ENCODE data around the gene CREB3L2.

Gene CREB3L2

DNA sequence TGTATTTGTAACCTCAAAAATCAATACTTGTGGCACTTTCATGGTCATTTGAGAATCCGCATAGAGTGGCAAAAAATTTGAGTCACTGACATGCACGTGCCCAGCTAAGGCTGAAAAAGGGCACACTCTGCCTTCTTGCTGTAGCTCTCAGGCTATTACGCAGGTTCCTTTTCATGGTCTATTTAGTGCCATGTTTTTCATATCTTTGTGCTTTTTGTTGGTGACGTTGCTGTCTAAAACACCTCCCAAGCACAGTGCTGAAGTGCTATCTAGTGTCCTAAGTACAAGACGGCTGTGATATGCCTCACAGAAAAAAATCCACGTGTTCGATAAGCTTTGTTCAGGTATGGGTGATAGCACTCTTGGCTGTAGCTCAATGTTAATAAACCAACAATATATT is 50.9 kb downstream of the CREB3L2 start:
- no peak overlapping the region for H3K27ac ChIP-seq (ENCODE audit: low read depth, low read length)
- H3K4me1 ChIP-seq (ENCODE audit: control insufficient read depth in 5 of 5, insufficient read depth in 5 of 5, low read length in 5 of 5): peaks cover 0 to 15% (median 10%) of the 10 kb centered on the region in 5 donors
- H3K9ac ChIP-seq (ENCODE audit: low read length in 5 of 5): no peak overlapping the region

DNA sequence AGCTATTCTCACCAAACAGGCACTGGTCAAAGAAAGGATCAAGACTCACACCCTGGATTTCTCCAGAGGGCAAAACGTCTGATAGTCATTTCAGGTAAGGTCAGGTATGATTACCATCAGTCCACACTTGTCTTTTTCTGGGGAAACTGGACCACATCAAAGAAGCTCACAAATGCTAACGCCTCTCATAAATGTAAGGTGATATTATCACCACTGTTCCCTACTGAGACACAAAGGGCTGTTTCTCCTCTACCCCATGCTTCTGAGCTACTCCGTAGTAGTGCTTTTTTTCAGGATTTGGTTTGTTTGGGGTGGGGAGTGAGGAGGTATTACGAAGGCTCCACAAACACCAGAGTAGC is 51.6 kb downstream of the CREB3L2 start:
- Histone ChIP-seq H3K27me3 (ENCODE audit: control insufficient read depth in 5 of 5, insufficient read depth in 4 of 5, low read length in 5 of 5) (no peaks in the 10 kb centered on the region), H3K4me3 (ENCODE audit: low read depth in 1 of 5, low read length in 5 of 5) (no peak overlapping the region), H3K27ac (ENCODE audit: low read depth, low read length) (no peak overlapping the region), H3K36me3 (ENCODE audit: control insufficient read depth in 5 of 5, insufficient read depth in 5 of 5, low read length in 5 of 5) (no peaks in the 10 kb centered on the region), H3K9ac (ENCODE audit: low read length in 5 of 5) (no peak overlapping the region), H3K4me1 (ENCODE audit: control insufficient read depth in 5 of 5, insufficient read depth in 5 of 5, low read length in 5 of 5) (peaks cover 0 to 15% (median 10%) of the 10 kb centered on the region in 5 donors), H3K9me3 (ENCODE audit: control insufficient read depth in 5 of 5, low read length in 5 of 5) (no peaks in the 10 kb centered on the region)

More for the DNA sequence above, 50.9 kb downstream of the CREB3L2 start:
- H3K9me3 ChIP-seq (ENCODE audit: control insufficient read depth in 5 of 5, low read length in 5 of 5): no peaks in the 10 kb centered on the region
- no peaks in the 10 kb centered on the region for H3K27me3 ChIP-seq (ENCODE audit: control insufficient read depth in 5 of 5, insufficient read depth in 4 of 5, low read length in 5 of 5)
- H3K4me3 ChIP-seq (ENCODE audit: low read depth in 1 of 5, low read length in 5 of 5): no peak overlapping the region
- no peaks in the 10 kb centered on the region for H3K36me3 ChIP-seq (ENCODE audit: control insufficient read depth in 5 of 5, insufficient read depth in 5 of 5, low read length in 5 of 5)

DNA sequence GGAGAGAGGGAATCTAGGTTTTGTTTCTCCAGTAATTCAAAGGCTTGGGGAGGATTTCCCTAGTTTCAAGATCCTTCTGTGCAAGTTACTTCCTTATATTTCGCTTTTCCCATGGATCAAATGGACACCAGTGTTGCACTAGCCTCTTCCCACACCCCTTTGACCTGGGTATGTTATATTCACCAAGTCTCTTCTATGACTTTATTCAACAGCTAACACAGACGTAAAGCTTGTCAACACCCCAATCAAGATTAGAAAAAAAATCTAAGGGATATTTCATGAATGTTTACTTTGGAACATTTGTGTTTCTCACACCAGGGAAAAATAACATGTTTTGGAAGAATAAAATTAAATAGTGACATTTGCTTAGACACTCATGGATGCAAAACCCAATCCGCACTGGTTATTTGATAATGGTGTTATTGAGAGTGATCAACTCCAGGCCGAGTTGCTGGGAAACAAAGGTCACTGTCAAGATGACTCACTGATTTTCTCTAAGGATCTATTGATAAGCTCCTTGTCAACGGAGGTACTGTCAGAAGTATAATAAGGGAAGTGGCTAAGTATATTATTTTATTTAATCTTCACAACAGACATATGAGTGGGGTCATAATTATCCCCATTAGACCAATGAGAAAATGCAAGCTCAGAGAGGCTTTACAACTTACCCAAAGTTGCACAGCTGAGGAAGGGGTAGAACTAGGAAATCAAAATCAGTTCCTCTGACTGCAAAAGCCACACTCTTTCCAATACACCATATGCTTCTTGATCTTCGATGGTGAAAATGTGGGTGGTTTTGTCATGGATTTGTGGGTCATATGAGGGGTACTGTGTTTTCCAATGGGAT is 52.2 kb downstream of the CREB3L2 start:
- no peaks in the 10 kb centered on the region for H3K27me3 ChIP-seq (ENCODE audit: control insufficient read depth in 5 of 5, insufficient read depth in 4 of 5, low read length in 5 of 5)
- no peaks in the 10 kb centered on the region for H3K36me3 ChIP-seq (ENCODE audit: control insufficient read depth in 5 of 5, insufficient read depth in 5 of 5, low read length in 5 of 5)
- H3K4me1 ChIP-seq (ENCODE audit: control insufficient read depth in 5 of 5, insufficient read depth in 5 of 5, low read length in 5 of 5): peaks cover 0 to 15% (median 10%) of the 10 kb centered on the region in 5 donors
- no peak overlapping the region for H3K4me3 ChIP-seq (ENCODE audit: low read depth in 1 of 5, low read length in 5 of 5)
- H3K27ac ChIP-seq (ENCODE audit: low read depth, low read length): no peak overlapping the region
- no peak overlapping the region for H3K9ac ChIP-seq (ENCODE audit: low read length in 5 of 5)
- no peaks in the 10 kb centered on the region for H3K9me3 ChIP-seq (ENCODE audit: control insufficient read depth in 5 of 5, low read length in 5 of 5)

DNA sequence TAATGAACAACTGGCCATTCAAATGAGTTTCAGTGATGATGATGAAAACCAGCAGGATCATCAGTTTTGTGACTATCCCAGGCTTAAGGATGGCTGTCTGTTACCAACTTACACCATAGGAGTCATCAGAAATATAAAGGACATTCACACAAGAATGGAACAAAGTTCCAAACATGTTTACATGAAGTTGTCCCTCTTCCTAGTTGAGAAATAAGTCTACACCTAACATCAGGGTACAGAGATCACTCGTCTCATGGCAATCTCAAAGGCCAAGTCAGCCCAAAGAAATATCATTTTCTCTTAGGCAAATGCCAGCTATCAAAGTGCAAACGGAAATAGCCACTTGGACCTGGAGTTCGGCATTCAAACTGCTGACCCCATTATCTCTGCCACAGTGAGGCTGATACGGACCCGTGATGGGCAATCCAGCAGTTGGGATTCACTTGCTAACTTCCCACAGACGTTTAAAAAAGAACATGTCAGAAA is 53.0 kb downstream of the CREB3L2 start:
- Histone ChIP-seq H3K36me3 (ENCODE audit: control insufficient read depth in 5 of 5, insufficient read depth in 5 of 5, low read length in 5 of 5) (no peaks in the 10 kb centered on the region), H3K4me1 (ENCODE audit: control insufficient read depth in 5 of 5, insufficient read depth in 5 of 5, low read length in 5 of 5) (peaks cover 0 to 12% (median 8%) of the 10 kb centered on the region in 5 donors), H3K27ac (ENCODE audit: low read depth, low read length) (no peak overlapping the region), H3K9me3 (ENCODE audit: control insufficient read depth in 5 of 5, low read length in 5 of 5) (no peaks in the 10 kb centered on the region), H3K4me3 (ENCODE audit: low read depth in 1 of 5, low read length in 5 of 5) (no peak overlapping the region), H3K27me3 (ENCODE audit: control insufficient read depth in 5 of 5, insufficient read depth in 4 of 5, low read length in 5 of 5) (no peaks in the 10 kb centered on the region), H3K9ac (ENCODE audit: low read length in 5 of 5) (no peak overlapping the region)

DNA sequence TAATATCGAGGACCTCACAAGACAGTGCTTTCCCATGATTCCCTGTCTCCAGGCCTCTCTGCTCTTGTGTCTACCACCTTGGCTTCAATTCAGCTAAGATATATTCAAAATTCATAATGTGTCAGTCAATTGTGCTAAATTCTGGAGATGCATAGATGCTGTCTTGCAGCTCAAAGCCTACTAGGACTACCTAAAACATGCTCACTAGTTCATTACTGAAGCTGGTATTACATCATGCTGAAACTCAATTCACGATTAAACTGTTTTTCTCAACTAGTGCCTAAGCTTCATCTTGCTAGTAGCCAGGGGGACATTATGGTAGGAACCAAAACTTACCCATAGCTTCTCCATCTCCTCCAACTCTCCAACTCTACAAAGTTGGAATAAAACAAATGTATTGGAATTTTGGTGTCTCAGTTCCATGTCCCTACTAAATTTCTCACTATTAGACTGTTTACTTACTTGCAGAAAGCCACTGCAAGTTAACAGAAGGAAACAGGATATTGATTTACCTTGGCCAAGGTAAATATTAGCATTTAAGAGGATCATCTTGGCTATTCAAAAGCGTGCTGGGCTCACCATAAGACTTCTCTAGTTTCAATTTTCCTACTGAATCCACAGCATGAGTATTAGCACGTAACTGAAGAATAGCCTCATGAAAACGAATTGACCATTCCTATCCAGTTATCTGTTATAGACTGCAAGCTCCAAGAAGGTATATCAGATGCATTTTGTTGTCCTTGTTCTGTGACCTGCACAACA is 53.6 kb downstream of the CREB3L2 start:
- Histone ChIP-seq H3K4me3 (ENCODE audit: low read depth in 1 of 5, low read length in 5 of 5) (no peak overlapping the region), H3K36me3 (ENCODE audit: control insufficient read depth in 5 of 5, insufficient read depth in 5 of 5, low read length in 5 of 5) (no peaks in the 10 kb centered on the region), H3K4me1 (ENCODE audit: control insufficient read depth in 5 of 5, insufficient read depth in 5 of 5, low read length in 5 of 5) (peaks cover 0 to 14% (median 9%) of the 10 kb centered on the region in 5 donors), H3K27me3 (ENCODE audit: control insufficient read depth in 5 of 5, insufficient read depth in 4 of 5, low read length in 5 of 5) (no peaks in the 10 kb centered on the region), H3K9me3 (ENCODE audit: control insufficient read depth in 5 of 5, low read length in 5 of 5) (no peaks in the 10 kb centered on the region), H3K9ac (ENCODE audit: low read length in 5 of 5) (no peak overlapping the region), H3K27ac (ENCODE audit: low read depth, low read length) (no peak overlapping the region)

DNA sequence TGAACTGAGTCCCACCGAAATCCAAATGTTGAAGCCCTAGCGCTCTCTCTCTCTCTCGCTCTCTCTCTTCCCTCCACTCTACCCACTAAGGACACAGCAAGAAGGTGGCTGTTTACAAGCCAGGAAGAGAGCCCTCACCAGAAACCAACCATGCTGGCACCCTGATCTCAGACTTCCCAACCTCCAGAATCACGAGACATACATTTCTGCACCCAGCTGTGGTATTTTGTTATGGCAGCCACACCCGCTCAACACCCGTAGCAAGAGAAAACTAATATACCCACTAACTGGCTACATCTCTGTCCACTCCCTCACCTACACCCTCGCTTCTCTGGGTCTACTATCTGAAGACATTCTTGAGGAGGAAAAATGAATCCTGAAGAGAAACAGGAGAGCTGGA is 54.8 kb downstream of the CREB3L2 start:
- no peaks in the 10 kb centered on the region for H3K36me3 ChIP-seq (ENCODE audit: control insufficient read depth in 5 of 5, insufficient read depth in 5 of 5, low read length in 5 of 5)
- H3K9me3 ChIP-seq (ENCODE audit: control insufficient read depth in 5 of 5, low read length in 5 of 5): no peaks in the 10 kb centered on the region
- H3K4me3 ChIP-seq (ENCODE audit: low read depth in 1 of 5, low read length in 5 of 5): no peak overlapping the region
- H3K9ac ChIP-seq (ENCODE audit: low read length in 5 of 5): no peak overlapping the region
- H3K27me3 ChIP-seq (ENCODE audit: control insufficient read depth in 5 of 5, insufficient read depth in 4 of 5, low read length in 5 of 5): no peaks in the 10 kb centered on the region
- no peak overlapping the region for H3K27ac ChIP-seq (ENCODE audit: low read depth, low read length)
- peaks cover 0 to 26% (median 17%) of the 10 kb centered on the region in 5 donors for H3K4me1 ChIP-seq (ENCODE audit: control insufficient read depth in 5 of 5, insufficient read depth in 5 of 5, low read length in 5 of 5)

DNA sequence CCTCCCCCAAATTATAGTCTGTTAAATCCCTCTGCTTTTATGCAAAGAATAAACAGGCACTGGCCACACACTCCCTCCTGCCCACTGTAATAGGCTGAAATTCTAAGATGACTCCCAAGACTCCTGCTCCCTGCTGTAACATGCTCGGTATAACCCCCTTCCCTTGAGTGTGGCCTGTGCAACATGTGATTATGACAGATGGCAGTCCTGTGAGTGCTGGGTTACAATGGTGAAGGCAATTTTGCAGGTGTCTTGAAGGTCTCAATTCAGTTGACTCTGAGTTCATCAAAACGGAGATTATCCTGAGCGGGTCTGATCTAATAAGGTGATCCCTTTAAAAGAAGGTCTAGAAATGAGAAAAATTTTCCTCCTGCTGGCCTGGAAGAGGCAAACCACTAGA is 55.9 kb downstream of the CREB3L2 start:
- Histone ChIP-seq H3K27me3 (ENCODE audit: control insufficient read depth in 5 of 5, insufficient read depth in 4 of 5, low read length in 5 of 5) (no peaks in the 10 kb centered on the region), H3K4me1 (ENCODE audit: control insufficient read depth in 5 of 5, insufficient read depth in 5 of 5, low read length in 5 of 5) (peaks cover 0 to 34% (median 19%) of the 10 kb centered on the region in 5 donors), H3K27ac (ENCODE audit: low read depth, low read length) (no peak overlapping the region), H3K4me3 (ENCODE audit: low read depth in 1 of 5, low read length in 5 of 5) (no peak overlapping the region), H3K36me3 (ENCODE audit: control insufficient read depth in 5 of 5, insufficient read depth in 5 of 5, low read length in 5 of 5) (no peaks in the 10 kb centered on the region), H3K9me3 (ENCODE audit: control insufficient read depth in 5 of 5, low read length in 5 of 5) (no peaks in the 10 kb centered on the region), H3K9ac (ENCODE audit: low read length in 5 of 5) (no peak overlapping the region)

DNA sequence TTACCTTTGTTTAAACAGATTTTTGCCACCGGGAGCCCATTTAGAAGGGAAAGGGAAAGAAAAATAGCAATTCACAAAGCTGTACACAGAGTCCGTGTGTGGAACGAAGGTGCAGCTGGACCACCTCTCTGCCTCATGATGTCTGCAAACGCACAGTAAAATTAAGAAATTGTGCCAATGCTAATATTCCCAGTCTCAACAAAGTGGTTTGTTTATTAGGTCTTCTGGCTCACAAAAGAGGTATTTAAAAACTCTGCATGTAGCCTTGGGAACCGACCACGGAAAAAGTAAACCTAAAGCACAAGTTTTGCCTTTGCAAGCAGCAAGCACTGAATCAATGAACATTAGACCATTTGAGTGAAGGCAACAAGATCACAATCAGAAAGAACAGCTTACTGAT is 57.7 kb downstream of the CREB3L2 start:
- Histone ChIP-seq H3K27me3 (ENCODE audit: control insufficient read depth in 5 of 5, insufficient read depth in 4 of 5, low read length in 5 of 5) (no peaks in the 10 kb centered on the region), H3K9me3 (ENCODE audit: control insufficient read depth in 5 of 5, low read length in 5 of 5) (no peaks in the 10 kb centered on the region), H3K4me3 (ENCODE audit: low read depth in 1 of 5, low read length in 5 of 5) (no peak overlapping the region), H3K36me3 (ENCODE audit: control insufficient read depth in 5 of 5, insufficient read depth in 5 of 5, low read length in 5 of 5) (no peaks in the 10 kb centered on the region), H3K4me1 (ENCODE audit: control insufficient read depth in 5 of 5, insufficient read depth in 5 of 5, low read length in 5 of 5) (peaks cover 0 to 49% (median 27%) of the 10 kb centered on the region in 5 donors), H3K27ac (ENCODE audit: low read depth, low read length) (peak overlapping the region; percentile 56), H3K9ac (ENCODE audit: low read length in 5 of 5) (no peak overlapping the region)

DNA sequence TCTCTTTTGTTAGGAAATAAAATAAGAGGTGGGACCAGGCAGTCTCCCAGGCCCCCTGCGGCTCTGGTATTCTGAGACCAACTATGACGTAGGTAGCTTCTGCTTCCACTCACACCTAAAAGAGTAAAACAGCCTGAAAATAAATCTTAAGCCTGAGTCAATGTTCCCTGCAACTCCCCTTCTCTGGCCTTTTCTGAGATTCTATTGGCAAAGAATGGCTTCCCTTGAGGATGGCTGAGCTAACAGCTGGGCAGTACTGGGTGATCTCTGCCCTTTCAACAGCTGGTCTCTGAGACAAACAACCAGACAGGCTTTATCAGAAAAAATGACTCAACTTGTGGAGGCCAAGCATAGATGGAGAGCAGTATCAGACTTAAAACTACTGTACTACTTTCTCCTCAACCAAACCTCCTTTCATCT is 58.7 kb downstream of the CREB3L2 start:
- H3K36me3 ChIP-seq (ENCODE audit: control insufficient read depth in 5 of 5, insufficient read depth in 5 of 5, low read length in 5 of 5): no peaks in the 10 kb centered on the region

More for the DNA sequence above, 58.7 kb downstream of the CREB3L2 start:
- peak overlapping the region; percentile 56 for H3K27ac ChIP-seq (ENCODE audit: low read depth, low read length)
- H3K9me3 ChIP-seq (ENCODE audit: control insufficient read depth in 5 of 5, low read length in 5 of 5): no peaks in the 10 kb centered on the region
- H3K4me3 ChIP-seq (ENCODE audit: low read depth in 1 of 5, low read length in 5 of 5): no peak overlapping the region
- peaks cover 0 to 48% (median 27%) of the 10 kb centered on the region in 5 donors for H3K4me1 ChIP-seq (ENCODE audit: control insufficient read depth in 5 of 5, insufficient read depth in 5 of 5, low read length in 5 of 5)
- H3K9ac ChIP-seq (ENCODE audit: low read length in 5 of 5): peak overlapping the region in 2 of 5 donors; percentile 21 to 41
- no peaks in the 10 kb centered on the region for H3K27me3 ChIP-seq (ENCODE audit: control insufficient read depth in 5 of 5, insufficient read depth in 4 of 5, low read length in 5 of 5)
